ENCODE data around the gene AQP11.

DNA sequence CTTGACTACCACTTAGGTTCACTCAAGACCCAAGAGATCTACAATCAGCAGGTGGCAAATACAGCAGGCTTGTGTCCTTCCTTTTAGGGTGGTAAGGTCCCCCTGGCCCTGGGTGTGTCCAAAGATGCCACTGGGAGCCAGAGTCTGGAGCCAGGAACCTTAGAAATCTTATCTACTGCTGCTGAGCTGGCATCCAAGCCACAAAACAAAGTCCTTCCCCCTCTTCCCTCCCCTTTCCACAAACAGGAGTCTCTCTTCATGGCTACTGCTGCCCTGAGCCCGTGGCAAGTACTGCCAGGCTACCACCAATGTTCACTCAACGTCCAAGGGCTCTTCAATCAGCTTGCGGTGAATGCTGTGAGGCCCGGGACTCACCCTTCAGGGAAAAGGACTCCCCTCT is 21.4 kb upstream of the AQP11 start:
- TF ChIP-seq, protein P1, sequence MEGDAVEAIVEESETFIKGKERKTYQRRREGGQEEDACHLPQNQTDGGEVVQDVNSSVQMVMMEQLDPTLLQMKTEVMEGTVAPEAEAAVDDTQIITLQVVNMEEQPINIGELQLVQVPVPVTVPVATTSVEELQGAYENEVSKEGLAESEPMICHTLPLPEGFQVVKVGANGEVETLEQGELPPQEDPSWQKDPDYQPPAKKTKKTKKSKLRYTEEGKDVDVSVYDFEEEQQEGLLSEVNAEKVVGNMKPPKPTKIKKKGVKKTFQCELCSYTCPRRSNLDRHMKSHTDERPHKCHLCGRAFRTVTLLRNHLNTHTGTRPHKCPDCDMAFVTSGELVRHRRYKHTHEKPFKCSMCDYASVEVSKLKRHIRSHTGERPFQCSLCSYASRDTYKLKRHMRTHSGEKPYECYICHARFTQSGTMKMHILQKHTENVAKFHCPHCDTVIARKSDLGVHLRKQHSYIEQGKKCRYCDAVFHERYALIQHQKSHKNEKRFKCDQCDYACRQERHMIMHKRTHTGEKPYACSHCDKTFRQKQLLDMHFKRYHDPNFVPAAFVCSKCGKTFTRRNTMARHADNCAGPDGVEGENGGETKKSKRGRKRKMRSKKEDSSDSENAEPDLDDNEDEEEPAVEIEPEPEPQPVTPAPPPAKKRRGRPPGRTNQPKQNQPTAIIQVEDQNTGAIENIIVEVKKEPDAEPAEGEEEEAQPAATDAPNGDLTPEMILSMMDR (IDR thresholded peaks at IDR 0.05; ENCODE audit: low read depth, low read length, missing input control) = no peak
- TF ChIP-seq SP1 (IDR thresholded peaks at IDR 0.05) (no peak), YY1 (IDR thresholded peaks at IDR 0.05) (no peak), RAD21 (IDR thresholded peaks at IDR 0.05) (no peak), HNF4A (conservative IDR thresholded peaks at IDR 0.05) (no peak), GABPA (IDR thresholded peaks at IDR 0.05 in 1 of 2, conservative IDR thresholded peaks at IDR 0.05 in 1 of 2) (no peak), FOXA1 (IDR thresholded peaks at IDR 0.05) (no peak), EGR1 (IDR thresholded peaks at IDR 0.05; ENCODE audit: low read depth in 2 of 2) (no peak), JUND (IDR thresholded peaks at IDR 0.05) (no peak), RXRA (IDR thresholded peaks at IDR 0.05) (no peak), NR2F2 (IDR thresholded peaks at IDR 0.05) (no peak)
- TF ChIP-seq, protein P2, sequence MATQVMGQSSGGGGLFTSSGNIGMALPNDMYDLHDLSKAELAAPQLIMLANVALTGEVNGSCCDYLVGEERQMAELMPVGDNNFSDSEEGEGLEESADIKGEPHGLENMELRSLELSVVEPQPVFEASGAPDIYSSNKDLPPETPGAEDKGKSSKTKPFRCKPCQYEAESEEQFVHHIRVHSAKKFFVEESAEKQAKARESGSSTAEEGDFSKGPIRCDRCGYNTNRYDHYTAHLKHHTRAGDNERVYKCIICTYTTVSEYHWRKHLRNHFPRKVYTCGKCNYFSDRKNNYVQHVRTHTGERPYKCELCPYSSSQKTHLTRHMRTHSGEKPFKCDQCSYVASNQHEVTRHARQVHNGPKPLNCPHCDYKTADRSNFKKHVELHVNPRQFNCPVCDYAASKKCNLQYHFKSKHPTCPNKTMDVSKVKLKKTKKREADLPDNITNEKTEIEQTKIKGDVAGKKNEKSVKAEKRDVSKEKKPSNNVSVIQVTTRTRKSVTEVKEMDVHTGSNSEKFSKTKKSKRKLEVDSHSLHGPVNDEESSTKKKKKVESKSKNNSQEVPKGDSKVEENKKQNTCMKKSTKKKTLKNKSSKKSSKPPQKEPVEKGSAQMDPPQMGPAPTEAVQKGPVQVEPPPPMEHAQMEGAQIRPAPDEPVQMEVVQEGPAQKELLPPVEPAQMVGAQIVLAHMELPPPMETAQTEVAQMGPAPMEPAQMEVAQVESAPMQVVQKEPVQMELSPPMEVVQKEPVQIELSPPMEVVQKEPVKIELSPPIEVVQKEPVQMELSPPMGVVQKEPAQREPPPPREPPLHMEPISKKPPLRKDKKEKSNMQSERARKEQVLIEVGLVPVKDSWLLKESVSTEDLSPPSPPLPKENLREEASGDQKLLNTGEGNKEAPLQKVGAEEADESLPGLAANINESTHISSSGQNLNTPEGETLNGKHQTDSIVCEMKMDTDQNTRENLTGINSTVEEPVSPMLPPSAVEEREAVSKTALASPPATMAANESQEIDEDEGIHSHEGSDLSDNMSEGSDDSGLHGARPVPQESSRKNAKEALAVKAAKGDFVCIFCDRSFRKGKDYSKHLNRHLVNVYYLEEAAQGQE (IDR thresholded peaks at IDR 0.05) = no peak
- TF ChIP-seq, protein P3, sequence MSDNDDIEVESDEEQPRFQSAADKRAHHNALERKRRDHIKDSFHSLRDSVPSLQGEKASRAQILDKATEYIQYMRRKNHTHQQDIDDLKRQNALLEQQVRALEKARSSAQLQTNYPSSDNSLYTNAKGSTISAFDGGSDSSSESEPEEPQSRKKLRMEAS (IDR thresholded peaks at IDR 0.05) = no peak
- TF ChIP-seq, protein P4, sequence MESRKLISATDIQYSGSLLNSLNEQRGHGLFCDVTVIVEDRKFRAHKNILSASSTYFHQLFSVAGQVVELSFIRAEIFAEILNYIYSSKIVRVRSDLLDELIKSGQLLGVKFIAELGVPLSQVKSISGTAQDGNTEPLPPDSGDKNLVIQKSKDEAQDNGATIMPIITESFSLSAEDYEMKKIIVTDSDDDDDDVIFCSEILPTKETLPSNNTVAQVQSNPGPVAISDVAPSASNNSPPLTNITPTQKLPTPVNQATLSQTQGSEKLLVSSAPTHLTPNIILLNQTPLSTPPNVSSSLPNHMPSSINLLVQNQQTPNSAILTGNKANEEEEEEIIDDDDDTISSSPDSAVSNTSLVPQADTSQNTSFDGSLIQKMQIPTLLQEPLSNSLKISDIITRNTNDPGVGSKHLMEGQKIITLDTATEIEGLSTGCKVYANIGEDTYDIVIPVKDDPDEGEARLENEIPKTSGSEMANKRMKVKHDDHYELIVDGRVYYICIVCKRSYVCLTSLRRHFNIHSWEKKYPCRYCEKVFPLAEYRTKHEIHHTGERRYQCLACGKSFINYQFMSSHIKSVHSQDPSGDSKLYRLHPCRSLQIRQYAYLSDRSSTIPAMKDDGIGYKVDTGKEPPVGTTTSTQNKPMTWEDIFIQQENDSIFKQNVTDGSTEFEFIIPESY (IDR thresholded peaks at IDR 0.05) = no peak

Data from liver (tissue), 3 donors.